ENCODE data around the gene ITPA. TPM values are rescaled to one million over a fixed set of nuclear protein-coding genes. Genes with fewer than 3 reads are reported as not detected.

ITPA gene
- total and polyA plus RNA-seq, 9 donors: 15.8 to 55.3 (median 31.1) TPM

GRCh38 chr20:3262566-3262965 lies 53.3 kb downstream of the ITPA start:
- Histone ChIP-seq H3K9me3 (no peaks in the 10 kb centered on the region), H3K27me3 (no peaks in the 10 kb centered on the region), H3K4me1 (ENCODE audit: insufficient read depth) (no peaks in the 10 kb centered on the region), H3K27ac (no peak overlapping the region), H3K4me3 (no peak overlapping the region), H3K36me3 (no peaks in the 10 kb centered on the region)
- no peak for DNase-seq
- TF ChIP-seq, protein P1, sequence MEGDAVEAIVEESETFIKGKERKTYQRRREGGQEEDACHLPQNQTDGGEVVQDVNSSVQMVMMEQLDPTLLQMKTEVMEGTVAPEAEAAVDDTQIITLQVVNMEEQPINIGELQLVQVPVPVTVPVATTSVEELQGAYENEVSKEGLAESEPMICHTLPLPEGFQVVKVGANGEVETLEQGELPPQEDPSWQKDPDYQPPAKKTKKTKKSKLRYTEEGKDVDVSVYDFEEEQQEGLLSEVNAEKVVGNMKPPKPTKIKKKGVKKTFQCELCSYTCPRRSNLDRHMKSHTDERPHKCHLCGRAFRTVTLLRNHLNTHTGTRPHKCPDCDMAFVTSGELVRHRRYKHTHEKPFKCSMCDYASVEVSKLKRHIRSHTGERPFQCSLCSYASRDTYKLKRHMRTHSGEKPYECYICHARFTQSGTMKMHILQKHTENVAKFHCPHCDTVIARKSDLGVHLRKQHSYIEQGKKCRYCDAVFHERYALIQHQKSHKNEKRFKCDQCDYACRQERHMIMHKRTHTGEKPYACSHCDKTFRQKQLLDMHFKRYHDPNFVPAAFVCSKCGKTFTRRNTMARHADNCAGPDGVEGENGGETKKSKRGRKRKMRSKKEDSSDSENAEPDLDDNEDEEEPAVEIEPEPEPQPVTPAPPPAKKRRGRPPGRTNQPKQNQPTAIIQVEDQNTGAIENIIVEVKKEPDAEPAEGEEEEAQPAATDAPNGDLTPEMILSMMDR (IDR thresholded peaks at IDR 0.05): no peak
- TF ChIP-seq EP300 (IDR thresholded peaks at IDR 0.05) (no peak), POLR2A (IDR thresholded peaks at IDR 0.05) (no peak)
- intact Hi-C loops (cut with DNase I): no loop called here

DNA sequence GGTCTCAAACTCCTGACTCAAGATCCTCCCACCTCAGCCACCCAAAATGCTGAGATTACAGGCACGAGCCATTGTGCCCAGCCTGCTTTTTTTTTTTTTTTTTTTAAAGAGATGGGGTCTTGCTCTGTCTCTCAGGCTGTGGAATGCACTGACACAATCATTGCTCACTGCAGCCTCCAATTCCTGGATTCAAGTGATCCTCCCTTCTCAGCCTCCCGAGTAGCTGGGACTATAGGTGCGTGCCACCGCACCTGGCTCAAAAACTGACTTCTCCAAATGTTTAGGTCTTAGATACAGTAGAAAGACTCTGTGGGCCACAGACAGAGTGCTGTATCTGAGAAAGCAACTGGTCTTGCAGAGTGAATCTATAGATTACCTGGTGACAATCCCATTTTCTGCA lies 60.8 kb downstream of the ITPA start:
- no peaks in the 10 kb centered on the region for H3K27me3 ChIP-seq
- WGBS, 3 donors: 97 to 100% (median 98%) methylated on average over 4 of the region's 4 CpGs
- TF ChIP-seq, protein P1 (IDR thresholded peaks at IDR 0.05): no peak
- no peak for TF ChIP-seq POLR2A (IDR thresholded peaks at IDR 0.05)
- TF ChIP-seq EP300 (IDR thresholded peaks at IDR 0.05): no peak
- intact Hi-C loops (cut with DNase I): no loop called here
- no peak overlapping the region for H3K27ac ChIP-seq
- no peak for DNase-seq
- H3K4me3 ChIP-seq: no peak overlapping the region
- no peaks in the 10 kb centered on the region for H3K36me3 ChIP-seq
- no peaks in the 10 kb centered on the region for H3K4me1 ChIP-seq (ENCODE audit: insufficient read depth)
- no peaks in the 10 kb centered on the region for H3K9me3 ChIP-seq

- H3K4me3 ChIP-seq: no peak overlapping the region
- H3K27me3 ChIP-seq: no peaks in the 10 kb centered on the region
- no peaks in the 10 kb centered on the region for H3K9me3 ChIP-seq
- WGBS, 3 donors: 90 to 94% (median 92%) methylated on average over 4 of the region's 4 CpGs
- TF ChIP-seq, protein P1 (IDR thresholded peaks at IDR 0.05): no peak
- TF ChIP-seq EP300 (IDR thresholded peaks at IDR 0.05) (no peak), POLR2A (IDR thresholded peaks at IDR 0.05) (no peak)
- no peaks in the 10 kb centered on the region for H3K36me3 ChIP-seq
- intact Hi-C loops (cut with DNase I): no loop called here
- H3K4me1 ChIP-seq (ENCODE audit: insufficient read depth): no peaks in the 10 kb centered on the region
- no peak overlapping the region for H3K27ac ChIP-seq
- DNase-seq: no peak
Measured at GRCh38 chr20:3273371-3273770, 64.1 kb downstream of the ITPA start.

Other genes with a start within 250 kb of the ITPA start
- 1 to 10 TPM in 1 of 7 donors, under 1 TPM in 4, not detected in 2; 0.73 to 1.2 (median 0.95) TPM for gene GNRH2, start 165.9 kb upstream of the ITPA start, total RNA-seq
- gene GNRH2, start 165.9 kb upstream of the ITPA start, polyA plus RNA-seq: 1 to 10 TPM in 1 of 2 donors, not detected in 1; 2.2 TPM
- gene MRPS26, start 163.4 kb upstream of the ITPA start, total RNA-seq: 10 to 100 TPM; 40.8 to 65.8 (median 51.9) TPM
- 10 to 100 TPM; 18.4 to 65.6 TPM for gene MRPS26, start 163.4 kb upstream of the ITPA start, polyA plus RNA-seq
- gene OXT, start 137.9 kb upstream of the ITPA start, total RNA-seq: under 1 TPM in 1 of 7 donors, not detected in 6; 0.61 TPM
- under 1 TPM in 1 of 2 donors, not detected in 1; 0.86 TPM for gene OXT, start 137.9 kb upstream of the ITPA start, polyA plus RNA-seq
- gene AVP, start 124.8 kb upstream of the ITPA start, total RNA-seq: not detected
- not detected for gene AVP, start 124.8 kb upstream of the ITPA start, polyA plus RNA-seq
- 10 to 100 TPM in 5 of 7 donors, 1 to 10 TPM in 2; 8.8 to 13.2 (median 11.8) TPM for gene FASTKD5, start 49.6 kb upstream of the ITPA start, total RNA-seq
- 10 to 100 TPM in 1 of 2 donors, 1 to 10 TPM in 1; 9.4 to 15.2 TPM for gene FASTKD5, start 49.6 kb upstream of the ITPA start, polyA plus RNA-seq
- 10 to 100 TPM in 1 of 7 donors, 1 to 10 TPM in 6; 4.2 to 10.2 (median 7.3) TPM for gene UBOX5, start 49.6 kb upstream of the ITPA start, total RNA-seq
- 1 to 10 TPM; 5.2 to 5.5 TPM for gene UBOX5, start 49.6 kb upstream of the ITPA start, polyA plus RNA-seq
- 10 to 100 TPM; 13.2 to 27.4 (median 18.2) TPM for gene LZTS3, start 35.9 kb upstream of the ITPA start, total RNA-seq
- 10 to 100 TPM in 1 of 2 donors, 1 to 10 TPM in 1; 4.2 to 22.8 TPM for gene LZTS3, start 35.9 kb upstream of the ITPA start, polyA plus RNA-seq
- gene DDRGK1, start 4.8 kb upstream of the ITPA start, total RNA-seq: 10 to 100 TPM; 44.2 to 63.9 (median 52.5) TPM
- gene DDRGK1, start 4.8 kb upstream of the ITPA start, polyA plus RNA-seq: 10 to 100 TPM; 38.5 to 60.6 TPM
- 10 to 100 TPM in 1 of 7 donors, 1 to 10 TPM in 2, under 1 TPM in 3, not detected in 1; 0.12 to 10.2 (median 1.3) TPM for gene SLC4A11, start 29.7 kb downstream of the ITPA start, total RNA-seq
- gene SLC4A11, start 29.7 kb downstream of the ITPA start, polyA plus RNA-seq: under 1 TPM; 0.17 to 0.55 TPM
- 10 to 100 TPM; 11.0 to 20.3 (median 17.5) TPM for gene DNAAF9, start 198.2 kb downstream of the ITPA start, total RNA-seq
- 10 to 100 TPM; 10.3 to 19.8 TPM for gene DNAAF9, start 198.2 kb downstream of the ITPA start, polyA plus RNA-seq

All from ovary (tissue), 9 donors.